HepG2 (cell line): Measurements from ENCODE around the gene VPS54. TPM values are rescaled to one million over a fixed set of nuclear protein-coding genes. Genes with fewer than 3 reads are reported as not detected.

Source experiments
- DNMT3B ChIP-seq: conservative IDR thresholded peaks from 2 replicates; pipeline ENCODE4 v1.6.1; 2016; ENCODE audit warnings: missing biosample characterization, control low read depth
- NPAS2 ChIP-seq: sonication (generic); formaldehyde crosslinking; IDR thresholded peaks from 2 replicates; pipeline ENCODE4 v1.8.0; 2022; ENCODE audit warnings: mild to moderate bottlenecking, missing genetic modification reagents, borderline replicate concordance
- RFXANK ChIP-seq: IDR thresholded peaks from 2 replicates; pipeline ENCODE4 v1.6.1; 2016
- RXRA ChIP-seq: sonication (generic); formaldehyde crosslinking; IDR thresholded peaks from 2 replicates; pipeline ENCODE4 v1.5.1; 2020; ENCODE audit warnings: missing genetic modification reagents
- SAP130 ChIP-seq: IDR thresholded peaks from 2 replicates; pipeline ENCODE4 v1.6.1; 2016; ENCODE audit warnings: low read depth
- SIX4 ChIP-seq: sonication (generic); formaldehyde crosslinking; IDR thresholded peaks from 2 replicates; pipeline ENCODE4 v1.4.0; 2020; ENCODE audit warnings: missing genetic modification reagents
- ZFY ChIP-seq: sonication (generic); formaldehyde crosslinking; IDR thresholded peaks from 2 replicates; pipeline ENCODE4 v1.4.0; 2020; ENCODE audit warnings: missing genetic modification reagents
- ZNF24 ChIP-seq: fragments of 450-650 bp; IDR thresholded peaks from 2 replicates; pipeline ENCODE4 v1.6.1; 2017; ENCODE audit warnings: antibody characterized with exemption, mild to moderate bottlenecking
- ZNF558 ChIP-seq: sonication (generic); formaldehyde crosslinking; IDR thresholded peaks from 2 replicates; pipeline ENCODE4 v1.9.0; 2022; ENCODE audit warnings: mild to moderate bottlenecking, missing genetic modification reagents, borderline replicate concordance
- ZNF598 ChIP-seq: sonication (generic); formaldehyde crosslinking; IDR thresholded peaks from 2 replicates; pipeline ENCODE4 v1.5.1; 2020; ENCODE audit warnings: mild to moderate bottlenecking, missing genetic modification reagents, borderline replicate concordance
- ZNF746 ChIP-seq: sonication (generic); formaldehyde crosslinking; IDR thresholded peaks from 2 replicates; pipeline ENCODE4 v1.8.0; 2022; ENCODE audit warnings: mild to moderate bottlenecking, missing genetic modification reagents
- ZSCAN29 ChIP-seq: sonication (generic); formaldehyde crosslinking; conservative IDR thresholded peaks from 2 replicates; pipeline ENCODE4 v1.4.0; 2020; ENCODE audit warnings: mild to moderate bottlenecking, missing genetic modification reagents
- ZSCAN31 ChIP-seq: sonication (generic); formaldehyde crosslinking; IDR thresholded peaks from 2 replicates; pipeline ENCODE4 v1.5.0; 2020; ENCODE audit warnings: low read depth, mild to moderate bottlenecking, missing genetic modification reagents
- polyA plus RNA-seq, 8 experiments: library from polyadenylated mRNA; depleted of rRNA in 3 of 8; stranded (reverse) in 7 of 8; unstranded in 1 of 8; fragments of >200 nt; fragmentation: Illumina TruSeq in 4 of 8; extraction: Trizol in 4 of 8; gene quantifications; 2 replicates each; pipeline versions ENCODE4 v1.2.1 to v1.2.3, GENCODE V29; 2011 to 2016; ENCODE audit warnings: low read depth in 4 of 8, missing spikeins in 1 of 8, mixed read lengths in 1 of 8; ENCODE audit not compliant: insufficient read depth in 1 of 8
- total RNA-seq, 5 experiments: library from RNA; depleted of rRNA; stranded (reverse); fragments of >200 nt; fragmentation: Illumina TruSeq; extraction: Trizol; gene quantifications; 2 replicates each; pipeline ENCODE4 v1.2.3, GENCODE V29; 2016; ENCODE audit warnings: low read depth in 1 of 5
- TF ChIP-seq, protein P1 (sequence below): sonication (generic); formaldehyde crosslinking; IDR thresholded peaks from 2 replicates; pipeline ENCODE4 v1.4.0; 2020; ENCODE audit warnings: mild to moderate bottlenecking, missing genetic modification reagents
- TF ChIP-seq, protein P2 (sequence below): sonication (generic); formaldehyde crosslinking; IDR thresholded peaks from 2 replicates; pipeline ENCODE4 v1.5.0; 2020; ENCODE audit warnings: mild to moderate bottlenecking, low read depth, missing genetic modification reagents, borderline replicate concordance
- TF ChIP-seq, protein P3 (sequence below): sonication (generic); formaldehyde crosslinking; IDR thresholded peaks from 2 replicates; pipeline ENCODE4 v1.4.0; 2020; ENCODE audit warnings: missing genetic modification reagents

Gene VPS54
- total and polyA plus RNA-seq, 2 of the 13 experiments (the other 11 are each of a cell fraction or from before 2014, with no cell fraction given): 64.7 to 77.5 TPM

- TF ChIP-seq ZNF24 (no peak), ZSCAN31 (CRISPR knock-in tag) (no peak), RFXANK (CRISPR knock-in tag) (0 out of 2 replicates have a peak, but pooled peaks have one; percentile 43), NPAS2 (no peak), ZNF558 (peak; percentile 14; the same call in 1 of the 2 replicates), ZSCAN29 (0 out of 2 replicates have a peak, but pooled peaks have one; percentile 22), RXRA (CRISPR knock-in tag) (no peak), DNMT3B (CRISPR knock-in tag) (peak; percentile 94), ZNF598 (CRISPR knock-in tag) (no peak), ZNF746 (CRISPR knock-in tag) (no peak), SIX4 (CRISPR knock-in tag) (no peak), ZFY (no peak; the same call in 1 of the 2 replicates), SAP130 (CRISPR knock-in tag) (peak; percentile 74)
- TF ChIP-seq, protein P1, sequence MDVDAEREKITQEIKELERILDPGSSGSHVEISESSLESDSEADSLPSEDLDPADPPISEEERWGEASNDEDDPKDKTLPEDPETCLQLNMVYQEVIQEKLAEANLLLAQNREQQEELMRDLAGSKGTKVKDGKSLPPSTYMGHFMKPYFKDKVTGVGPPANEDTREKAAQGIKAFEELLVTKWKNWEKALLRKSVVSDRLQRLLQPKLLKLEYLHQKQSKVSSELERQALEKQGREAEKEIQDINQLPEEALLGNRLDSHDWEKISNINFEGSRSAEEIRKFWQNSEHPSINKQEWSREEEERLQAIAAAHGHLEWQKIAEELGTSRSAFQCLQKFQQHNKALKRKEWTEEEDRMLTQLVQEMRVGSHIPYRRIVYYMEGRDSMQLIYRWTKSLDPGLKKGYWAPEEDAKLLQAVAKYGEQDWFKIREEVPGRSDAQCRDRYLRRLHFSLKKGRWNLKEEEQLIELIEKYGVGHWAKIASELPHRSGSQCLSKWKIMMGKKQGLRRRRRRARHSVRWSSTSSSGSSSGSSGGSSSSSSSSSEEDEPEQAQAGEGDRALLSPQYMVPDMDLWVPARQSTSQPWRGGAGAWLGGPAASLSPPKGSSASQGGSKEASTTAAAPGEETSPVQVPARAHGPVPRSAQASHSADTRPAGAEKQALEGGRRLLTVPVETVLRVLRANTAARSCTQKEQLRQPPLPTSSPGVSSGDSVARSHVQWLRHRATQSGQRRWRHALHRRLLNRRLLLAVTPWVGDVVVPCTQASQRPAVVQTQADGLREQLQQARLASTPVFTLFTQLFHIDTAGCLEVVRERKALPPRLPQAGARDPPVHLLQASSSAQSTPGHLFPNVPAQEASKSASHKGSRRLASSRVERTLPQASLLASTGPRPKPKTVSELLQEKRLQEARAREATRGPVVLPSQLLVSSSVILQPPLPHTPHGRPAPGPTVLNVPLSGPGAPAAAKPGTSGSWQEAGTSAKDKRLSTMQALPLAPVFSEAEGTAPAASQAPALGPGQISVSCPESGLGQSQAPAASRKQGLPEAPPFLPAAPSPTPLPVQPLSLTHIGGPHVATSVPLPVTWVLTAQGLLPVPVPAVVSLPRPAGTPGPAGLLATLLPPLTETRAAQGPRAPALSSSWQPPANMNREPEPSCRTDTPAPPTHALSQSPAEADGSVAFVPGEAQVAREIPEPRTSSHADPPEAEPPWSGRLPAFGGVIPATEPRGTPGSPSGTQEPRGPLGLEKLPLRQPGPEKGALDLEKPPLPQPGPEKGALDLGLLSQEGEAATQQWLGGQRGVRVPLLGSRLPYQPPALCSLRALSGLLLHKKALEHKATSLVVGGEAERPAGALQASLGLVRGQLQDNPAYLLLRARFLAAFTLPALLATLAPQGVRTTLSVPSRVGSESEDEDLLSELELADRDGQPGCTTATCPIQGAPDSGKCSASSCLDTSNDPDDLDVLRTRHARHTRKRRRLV: no peak
- TF ChIP-seq, protein P2, sequence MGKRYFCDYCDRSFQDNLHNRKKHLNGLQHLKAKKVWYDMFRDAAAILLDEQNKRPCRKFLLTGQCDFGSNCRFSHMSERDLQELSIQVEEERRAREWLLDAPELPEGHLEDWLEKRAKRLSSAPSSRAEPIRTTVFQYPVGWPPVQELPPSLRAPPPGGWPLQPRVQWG: no peak
- TF ChIP-seq, protein P3, sequence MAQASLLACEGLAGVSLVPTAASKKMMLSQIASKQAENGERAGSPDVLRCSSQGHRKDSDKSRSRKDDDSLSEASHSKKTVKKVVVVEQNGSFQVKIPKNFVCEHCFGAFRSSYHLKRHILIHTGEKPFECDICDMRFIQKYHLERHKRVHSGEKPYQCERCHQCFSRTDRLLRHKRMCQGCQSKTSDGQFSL: no peak
Measured at GRCh38 chr2:64024259-64024949, 5.2 kb upstream of the VPS54 start (continued).
